SK-N-SH treated with all-trans-retinoic acid at 6 μM for 48 hours (cell line): ENCODE results near the gene CPZ.

Experiments
- ATAC-seq: fragments of 200-7000 bp; cut with Tn5 transposase; 3 replicates; pipeline ENCODE4 v1.9.1; 2020; ENCODE audit warnings: mild to moderate bottlenecking, moderate library complexity
- ARNTL ChIP-seq: fragments of 450-650 bp; formaldehyde crosslinking; IDR thresholded peaks from 2 replicates; pipeline ENCODE4 v1.5.0; 2020; ENCODE audit warnings: low read depth, mild to moderate bottlenecking, moderate library complexity, borderline replicate concordance
- BACH2 ChIP-seq: fragments of 250-450 bp; sonication (Bioruptor Pico); IDR thresholded peaks from 2 replicates; pipeline ENCODE4 v1.9.0; 2021; ENCODE audit warnings: mild to moderate bottlenecking, borderline replicate concordance
- CREB5 ChIP-seq: fragments of 250-450 bp; sonication (Bioruptor Pico); IDR thresholded peaks from 2 replicates; pipeline ENCODE4 v1.5.1; 2020; ENCODE audit warnings: low read depth, mild to moderate bottlenecking, moderate library complexity
- CSDC2 ChIP-seq: fragments of 250-450 bp; sonication (Bioruptor Pico); IDR thresholded peaks from 2 replicates; pipeline ENCODE4 v1.5.0; 2020; ENCODE audit warnings: mild to moderate bottlenecking, moderate library complexity
- CSRNP3 ChIP-seq: fragments of 250-450 bp; sonication (Bioruptor Pico); IDR thresholded peaks from 2 replicates; pipeline ENCODE4 v1.5.1; 2021; ENCODE audit warnings: mild to moderate bottlenecking, moderate library complexity
- ESRRG ChIP-seq: fragments of 250-450 bp; sonication (Bioruptor Pico); IDR thresholded peaks from 2 replicates; pipeline ENCODE4 v1.6.1; 2021; ENCODE audit warnings: mild to moderate bottlenecking
- GLIS3 ChIP-seq: fragments of 250-450 bp; sonication (Bioruptor Pico); IDR thresholded peaks from 2 replicates; pipeline ENCODE4 v1.5.0; 2020; ENCODE audit warnings: mild to moderate bottlenecking, moderate library complexity
- ISL1 ChIP-seq: fragments of 250-450 bp; sonication (Bioruptor Pico); IDR thresholded peaks from 2 replicates; pipeline ENCODE4 v2.1.2; 2022; ENCODE audit warnings: mild to moderate bottlenecking, moderate library complexity
- OSR1 ChIP-seq: fragments of 250-450 bp; sonication (Bioruptor Pico); IDR thresholded peaks from 2 replicates; pipeline ENCODE4 v1.8.0; 2022; ENCODE audit warnings: moderate library complexity, mild to moderate bottlenecking, inconsistent platforms
- PATZ1 ChIP-seq: fragments of 250-450 bp; sonication (Bioruptor Pico); IDR thresholded peaks from 2 replicates; pipeline ENCODE4 v1.8.0; 2020; ENCODE audit warnings: mild to moderate bottlenecking, moderate library complexity, borderline replicate concordance
- POU6F1 ChIP-seq: fragments of 250-450 bp; sonication (Bioruptor Pico); IDR thresholded peaks from 2 replicates; pipeline ENCODE4 v1.8.0; 2021; ENCODE audit warnings: low read depth, mild to moderate bottlenecking, moderate library complexity, borderline replicate concordance
- PPARA ChIP-seq: fragments of 250-450 bp; sonication (Bioruptor Pico); IDR thresholded peaks from 2 replicates; pipeline ENCODE4 v1.5.0; 2020; ENCODE audit warnings: mild to moderate bottlenecking, borderline replicate concordance
- RARB ChIP-seq: fragments of 250-450 bp; sonication (Bioruptor Pico); IDR thresholded peaks from 2 replicates; pipeline ENCODE4 v1.8.0; 2021; ENCODE audit warnings: mild to moderate bottlenecking, moderate library complexity
- SNAI2 ChIP-seq: fragments of 250-450 bp; sonication (Bioruptor Pico); IDR thresholded peaks from 2 replicates; pipeline ENCODE4 v1.5.0; 2020; ENCODE audit warnings: mild to moderate bottlenecking, moderate library complexity
- TCF4 ChIP-seq: fragments of 250-450 bp; sonication (Bioruptor Pico); IDR thresholded peaks from 2 replicates; pipeline ENCODE4 v1.8.0; 2021; ENCODE audit warnings: mild to moderate bottlenecking, moderate library complexity, borderline replicate concordance
- TOX ChIP-seq: fragments of 250-450 bp; sonication (Bioruptor Pico); IDR thresholded peaks from 2 replicates; pipeline ENCODE4 v1.8.0; 2021; ENCODE audit warnings: mild to moderate bottlenecking, moderate library complexity, borderline replicate concordance
- TSHZ2 ChIP-seq: fragments of 250-450 bp; sonication (Bioruptor Pico); IDR thresholded peaks from 2 replicates; pipeline ENCODE4 v1.5.0; 2020; ENCODE audit warnings: mild to moderate bottlenecking, moderate library complexity
- ZFP3 ChIP-seq: fragments of 250-450 bp; sonication (Bioruptor Pico); IDR thresholded peaks from 2 replicates; pipeline ENCODE4 v1.5.0; 2020; ENCODE audit warnings: mild to moderate bottlenecking, moderate library complexity
- ZFP30 ChIP-seq: fragments of 450-650 bp; formaldehyde crosslinking; IDR thresholded peaks from 2 replicates; pipeline ENCODE4 v1.5.0; 2022; ENCODE audit warnings: mild to moderate bottlenecking, moderate library complexity
- ZNF565 ChIP-seq: fragments of 450-650 bp; formaldehyde crosslinking; conservative IDR thresholded peaks from 2 replicates; pipeline ENCODE4 v1.5.0; 2020; ENCODE audit warnings: low read depth, mild to moderate bottlenecking, moderate library complexity
- ZNF70 ChIP-seq: fragments of 450-650 bp; formaldehyde crosslinking; IDR thresholded peaks from 2 replicates; pipeline ENCODE4 v1.5.0; 2020; ENCODE audit warnings: mild to moderate bottlenecking, moderate library complexity
- ZNF8 ChIP-seq: fragments of 450-650 bp; formaldehyde crosslinking; IDR thresholded peaks from 2 replicates; pipeline ENCODE4 v1.5.0; 2020; ENCODE audit warnings: mild to moderate bottlenecking, moderate library complexity

CPZ gene

GRCh38 chr4:8592366-8593263 is at the start of gene CPZ:
Gene CPZ, plus strand, starts transcription at chr4:8592765. Its CDS starts 69 bp downstream, at chr4:8592834.
- ATAC-seq = no peak
- TF ChIP-seq GLIS3 (CRISPR knock-in tag) (no peak), BACH2 (CRISPR knock-in tag) (no peak), TOX (CRISPR knock-in tag) (no peak), ZFP3 (no peak), CSDC2 (CRISPR knock-in tag) (no peak), SNAI2 (no peak), TSHZ2 (no peak), PATZ1 (no peak), RARB (CRISPR knock-in tag) (no peak), CREB5 (CRISPR knock-in tag) (no peak), POU6F1 (no peak), ZNF70 (CRISPR knock-in tag) (no peak), ZNF565 (CRISPR knock-in tag) (no peak), ISL1 (CRISPR knock-in tag) (no peak), ESRRG (no peak), OSR1 (no peak), CSRNP3 (CRISPR knock-in tag) (no peak)

- no peak for TF ChIP-seq GLIS3 (CRISPR knock-in tag)
- TF ChIP-seq ZNF8 (CRISPR knock-in tag) = no peak
- TF ChIP-seq TCF4 (CRISPR knock-in tag) = no peak
- no peak for ATAC-seq
Measured at GRCh38 chr4:8542776-8543525, 49.6 kb upstream of the CPZ start.

GRCh38 chr4:8543623-8544022 is 48.9 kb upstream of the CPZ start:
- no peak for ATAC-seq
- no peak for TF ChIP-seq ZNF70 (CRISPR knock-in tag)
- TF ChIP-seq ZNF8 (CRISPR knock-in tag) = no peak
- no peak for TF ChIP-seq ZNF565 (CRISPR knock-in tag)
- no peak for TF ChIP-seq ZFP30 (CRISPR knock-in tag)
- no peak for TF ChIP-seq PATZ1
- no peak for TF ChIP-seq ARNTL (CRISPR knock-in tag)
- TF ChIP-seq PPARA (CRISPR knock-in tag) = no peak
- TF ChIP-seq BACH2 (CRISPR knock-in tag) = no peak
- TF ChIP-seq ESRRG = no peak
- no peak for TF ChIP-seq TCF4 (CRISPR knock-in tag)
- no peak for TF ChIP-seq TSHZ2
- no peak for TF ChIP-seq CSDC2 (CRISPR knock-in tag)
- no peak for TF ChIP-seq TOX (CRISPR knock-in tag)
- TF ChIP-seq ISL1 (CRISPR knock-in tag) = no peak
